NT2/D1 (cell line): ENCODE data around the gene OR5M11.

Experiments
- DNase-seq: peaks from one replicate; pipeline ENCODE4 v3.0.0-alpha.2; 2011; ENCODE audit warnings: low read depth, low spot score
- H3K27me3 ChIP-seq: 2 replicates; pipeline ENCODE4 v1.6.0; 2011; ENCODE audit warnings: mild to moderate bottlenecking; ENCODE audit not compliant: insufficient read length, insufficient read depth
- H3K36me3 ChIP-seq: 2 replicates; pipeline ENCODE4 v1.6.1; 2011; ENCODE audit warnings: mild to moderate bottlenecking, low read length, mixed read lengths; ENCODE audit not compliant: insufficient read depth, insufficient read length
- H3K4me1 ChIP-seq: 2 replicates; pipeline ENCODE4 v1.5.1; 2011; ENCODE audit not compliant: insufficient read depth, insufficient read length
- H3K4me3 ChIP-seq: 2 replicates; pipeline ENCODE4 v1.5.1; 2011; ENCODE audit warnings: low read depth; ENCODE audit not compliant: insufficient read length
- H3K9ac ChIP-seq: 2 replicates; pipeline ENCODE4 v1.6.0; 2011; ENCODE audit warnings: low read depth; ENCODE audit not compliant: insufficient read length
- H3K9me3 ChIP-seq: 2 replicates; pipeline ENCODE4 v1.5.1; 2011; ENCODE audit warnings: mild to moderate bottlenecking, low read length; ENCODE audit not compliant: insufficient read depth
- SUZ12 ChIP-seq: IDR thresholded peaks from 2 replicates; pipeline ENCODE4 v1.6.1; 2011; ENCODE audit not compliant: insufficient read length, insufficient read depth; ENCODE audit errors: extremely low read depth
- YY1 ChIP-seq: IDR thresholded peaks from 2 replicates; pipeline ENCODE4 v1.6.1; 2011; ENCODE audit not compliant: insufficient read length, insufficient read depth
- ZNF274 ChIP-seq: IDR thresholded peaks from 2 replicates; pipeline ENCODE4 v1.6.1; 2011; ENCODE audit warnings: mild to moderate bottlenecking, low read depth, low read length

Gene OR5M11

DNA sequence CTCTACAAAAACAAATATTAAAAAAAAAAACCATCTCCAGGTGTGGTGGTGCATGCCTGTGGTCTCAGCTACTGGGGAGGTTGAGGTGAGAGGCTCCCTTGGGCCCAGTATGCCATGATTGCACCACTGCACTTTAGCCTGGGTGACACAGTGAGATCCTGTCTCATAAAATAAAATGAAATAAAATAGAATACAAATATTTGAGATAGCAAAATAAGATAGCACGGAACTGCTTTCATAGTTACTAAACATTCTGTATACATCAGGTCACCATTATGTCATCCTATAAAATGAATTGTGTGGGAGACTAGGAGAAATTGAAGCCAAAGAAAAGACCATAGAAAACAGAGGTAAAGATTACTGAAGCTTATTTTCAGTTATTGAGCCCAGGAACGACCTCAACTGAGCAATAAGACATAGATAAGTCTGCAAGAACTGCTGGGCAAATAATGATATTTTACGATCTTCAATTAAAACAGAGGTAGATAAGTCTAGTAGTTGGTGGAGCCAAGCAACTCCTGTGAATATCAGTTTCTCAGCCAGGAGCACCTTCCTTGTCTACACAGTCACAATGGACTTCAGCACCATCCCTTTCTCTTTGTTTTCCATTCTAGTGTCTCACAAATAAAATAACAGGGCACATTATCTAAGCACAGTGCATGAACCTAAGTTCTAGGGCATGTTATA is 9.9 kb downstream of the OR5M11 start:
- H3K9me3 ChIP-seq, result no peaks in the 10 kb centered on the region
- no peak for DNase-seq

DNA sequence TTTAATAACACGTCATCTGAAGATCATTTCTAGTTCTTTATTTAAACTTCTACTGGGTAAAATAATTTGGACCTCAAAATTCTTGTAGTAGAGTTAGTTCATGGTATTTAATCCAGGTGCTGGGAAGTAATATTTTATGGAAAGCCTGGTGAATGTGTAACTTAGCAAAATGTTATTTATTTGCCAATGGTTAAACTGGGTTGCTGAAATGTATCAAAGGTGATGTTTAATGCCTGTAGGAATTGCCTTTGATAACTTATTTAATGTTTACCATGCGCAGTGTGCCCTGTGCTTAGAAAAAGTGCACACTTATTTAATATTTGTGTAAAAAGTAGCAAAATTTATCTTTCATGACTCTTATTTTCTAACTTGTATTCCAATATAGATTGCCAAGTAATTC is 11.2 kb downstream of the OR5M11 start:
- no peaks in the 10 kb centered on the region for H3K27me3 ChIP-seq
- TF ChIP-seq SUZ12 (no peak), YY1 (no peak)

More for the DNA sequence above, 9.9 kb downstream of the OR5M11 start:
- Histone ChIP-seq H3K36me3 (no peaks in the 10 kb centered on the region), H3K27me3 (no peaks in the 10 kb centered on the region), H3K4me1 (no peaks in the 10 kb centered on the region), H3K9ac (no peak overlapping the region), H3K4me3 (no peak overlapping the region)
- no peak for TF ChIP-seq ZNF274
- TF ChIP-seq SUZ12, result no peak
- TF ChIP-seq YY1, result no peak

DNA sequence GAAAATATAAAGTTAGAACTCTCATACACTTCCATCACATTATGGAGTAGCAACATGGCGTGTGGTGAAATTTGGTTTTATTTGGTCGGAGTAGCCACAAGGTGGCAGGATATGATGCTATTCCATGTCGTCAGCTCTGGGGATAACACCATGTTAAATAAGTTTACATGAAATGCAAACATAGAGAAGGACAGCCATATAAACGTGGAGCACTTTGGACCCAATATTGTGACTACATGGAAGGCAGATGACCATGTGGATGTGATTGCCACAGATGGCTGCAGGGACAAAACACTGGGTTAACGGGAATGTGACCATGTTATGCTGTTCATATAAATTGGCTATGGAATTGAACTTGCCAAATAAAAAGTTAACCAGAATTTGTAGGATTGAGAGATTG is 21.0 kb downstream of the OR5M11 start:
- TF ChIP-seq YY1 (no peak), ZNF274 (no peak), SUZ12 (no peak)
- Histone ChIP-seq H3K36me3 (no peaks in the 10 kb centered on the region), H3K9ac (no peak overlapping the region), H3K4me3 (no peak overlapping the region), H3K27me3 (no peaks in the 10 kb centered on the region), H3K9me3 (no peaks in the 10 kb centered on the region), H3K4me1 (no peaks in the 10 kb centered on the region)
- peak; percentile 6 for DNase-seq

More for the DNA sequence above, 11.2 kb downstream of the OR5M11 start:
- H3K4me3 ChIP-seq, result no peak overlapping the region
- no peaks in the 10 kb centered on the region for H3K4me1 ChIP-seq
- H3K9me3 ChIP-seq, result no peaks in the 10 kb centered on the region
- DNase-seq, result no peak
- no peak overlapping the region for H3K9ac ChIP-seq
- no peaks in the 10 kb centered on the region for H3K36me3 ChIP-seq

DNA sequence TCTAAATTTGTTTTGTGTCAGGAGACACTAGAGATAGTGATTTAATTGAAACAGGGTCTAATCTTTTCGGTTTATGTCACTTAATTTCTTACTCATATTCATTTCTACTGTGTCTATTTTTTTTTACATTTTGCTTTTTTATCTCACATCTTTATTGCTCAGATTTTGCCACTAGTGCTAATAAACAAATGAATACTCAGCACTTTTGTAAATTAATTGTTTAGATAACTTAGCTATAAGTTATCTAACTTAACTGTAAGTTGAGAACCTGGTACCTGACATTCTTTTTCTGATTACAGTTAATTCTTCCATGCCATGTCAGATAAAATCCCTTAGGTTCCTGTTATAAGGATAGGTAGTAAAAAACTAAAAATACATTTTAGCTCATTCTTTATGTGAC is 29.8 kb downstream of the OR5M11 start:
- H3K27me3 ChIP-seq, result no peaks in the 10 kb centered on the region
- H3K36me3 ChIP-seq, result no peaks in the 10 kb centered on the region
- H3K4me1 ChIP-seq, result no peaks in the 10 kb centered on the region
- H3K9me3 ChIP-seq, result no peaks in the 10 kb centered on the region
- no peak overlapping the region for H3K9ac ChIP-seq
- H3K4me3 ChIP-seq, result no peak overlapping the region
- no peak for DNase-seq
- TF ChIP-seq SUZ12 (no peak), ZNF274 (no peak), YY1 (no peak)

DNA sequence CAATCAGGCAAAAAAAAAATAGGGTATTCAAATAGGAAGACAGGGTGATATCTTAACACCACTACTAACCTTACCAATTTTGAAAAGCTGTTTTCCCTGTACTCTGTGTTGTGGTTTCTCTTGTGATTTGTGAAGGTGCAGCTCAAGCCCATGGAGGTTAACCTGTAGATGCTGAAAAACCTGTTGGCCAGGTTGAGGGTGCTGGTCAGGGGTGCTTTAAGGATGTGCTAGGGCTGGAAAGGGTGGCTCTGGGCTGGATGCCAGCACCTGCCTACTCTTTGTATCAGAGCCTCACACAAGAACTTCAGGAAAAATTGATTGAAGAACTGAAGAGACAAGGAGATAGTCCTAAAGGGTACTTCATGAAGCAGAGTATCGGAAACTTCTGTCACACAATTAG is 33.6 kb downstream of the OR5M11 start:
- Histone ChIP-seq H3K4me1 (no peaks in the 10 kb centered on the region), H3K9me3 (no peaks in the 10 kb centered on the region)

DNA sequence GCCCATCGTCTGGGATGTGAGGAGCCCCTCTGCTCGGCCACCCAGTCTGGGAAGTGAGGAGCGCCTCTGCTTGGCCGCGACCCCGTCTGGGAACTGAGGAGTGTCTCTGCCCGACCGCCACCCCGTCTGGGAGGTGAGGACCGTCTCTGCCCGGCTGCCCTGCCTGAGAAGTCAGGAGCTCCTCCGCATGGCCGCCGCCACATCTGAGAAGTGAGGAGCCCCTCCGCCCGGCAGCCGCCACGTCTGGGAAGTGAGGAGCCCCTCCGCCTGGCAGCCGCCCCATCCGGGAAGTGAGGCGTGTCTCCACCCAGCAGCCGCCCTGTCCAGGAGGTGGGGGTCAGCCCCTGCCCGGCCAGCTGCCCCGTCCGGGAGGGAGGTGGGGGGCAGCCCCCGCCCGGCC is 46.0 kb downstream of the OR5M11 start:
- DNase-seq, result no peak
- Histone ChIP-seq H3K36me3 (no peaks in the 10 kb centered on the region), H3K9me3 (peaks cover 11% of the 10 kb centered on the region; the same call in 1 of the 2 replicates), H3K4me3 (no peak overlapping the region), H3K4me1 (no peaks in the 10 kb centered on the region), H3K27me3 (no peaks in the 10 kb centered on the region), H3K9ac (no peak overlapping the region)
- TF ChIP-seq SUZ12 (no peak), ZNF274 (no peak), YY1 (no peak)

More for the DNA sequence above, 33.6 kb downstream of the OR5M11 start:
- no peak for TF ChIP-seq YY1
- no peak for TF ChIP-seq ZNF274
- no peaks in the 10 kb centered on the region for H3K36me3 ChIP-seq
- H3K4me3 ChIP-seq, result no peak overlapping the region
- H3K27me3 ChIP-seq, result no peaks in the 10 kb centered on the region
- no peak overlapping the region for H3K9ac ChIP-seq
- DNase-seq, result no peak

DNA sequence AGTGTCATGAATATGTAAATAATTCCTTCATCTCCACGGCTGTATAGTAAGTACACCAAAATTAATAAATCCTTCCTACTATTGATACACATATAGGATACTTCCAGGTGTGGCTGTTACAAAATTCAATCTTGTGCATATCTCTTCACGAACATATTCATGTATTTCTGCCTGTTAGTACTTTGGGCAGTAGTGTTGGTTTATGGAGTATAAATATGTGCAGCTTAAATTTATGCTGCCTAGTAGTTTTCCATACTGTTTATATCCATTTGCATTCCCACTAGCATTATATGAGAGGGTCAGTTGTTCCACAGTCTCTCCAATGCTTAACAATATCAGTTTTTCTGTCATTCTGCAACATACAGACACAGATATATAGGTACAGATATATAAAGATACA is 47.9 kb downstream of the OR5M11 start:
- TF ChIP-seq SUZ12 (no peak), ZNF274 (no peak), YY1 (no peak)
- no peaks in the 10 kb centered on the region for H3K4me1 ChIP-seq
- no peak for DNase-seq
- no peaks in the 10 kb centered on the region for H3K36me3 ChIP-seq
- peaks cover 11% of the 10 kb centered on the region; the same call in 1 of the 2 replicates for H3K9me3 ChIP-seq
- H3K4me3 ChIP-seq, result no peak overlapping the region
- no peaks in the 10 kb centered on the region for H3K27me3 ChIP-seq
- H3K9ac ChIP-seq, result no peak overlapping the region
